ENCODE results near the gene RAPH1. TPM values are rescaled to one million over a fixed set of nuclear protein-coding genes. Genes with fewer than 3 reads are reported as not detected.
A peak's percentile ranks its signal among the peaks of the same experiment; 100 is the strongest.

RAPH1 gene
- total and polyA plus RNA-seq, 9 of the 15 experiments (the other 6 are each of a cell fraction or from before 2014, with no cell fraction given), result 0.07 to 0.71 (median 0.27) TPM

DNA sequence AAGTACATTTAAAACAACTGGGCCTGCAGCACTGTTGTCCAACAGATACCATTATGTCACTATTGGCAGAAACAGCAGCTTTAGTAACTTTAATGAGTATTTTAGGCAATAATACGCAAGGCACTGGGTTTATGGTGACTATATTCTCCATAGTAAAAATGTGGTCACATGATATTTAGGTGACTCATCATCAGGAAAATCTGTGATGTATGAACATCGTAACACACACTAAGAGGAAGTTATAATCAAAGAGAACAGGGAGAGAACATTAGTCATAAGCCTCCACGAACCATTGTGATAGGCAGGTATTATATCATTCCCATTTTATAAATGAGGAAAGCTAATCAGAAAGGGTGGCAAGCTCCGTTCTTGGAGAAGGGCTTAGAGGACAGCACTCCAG, 36.9 kb downstream of the RAPH1 start (continued):
- TF ChIP-seq, protein P1, sequence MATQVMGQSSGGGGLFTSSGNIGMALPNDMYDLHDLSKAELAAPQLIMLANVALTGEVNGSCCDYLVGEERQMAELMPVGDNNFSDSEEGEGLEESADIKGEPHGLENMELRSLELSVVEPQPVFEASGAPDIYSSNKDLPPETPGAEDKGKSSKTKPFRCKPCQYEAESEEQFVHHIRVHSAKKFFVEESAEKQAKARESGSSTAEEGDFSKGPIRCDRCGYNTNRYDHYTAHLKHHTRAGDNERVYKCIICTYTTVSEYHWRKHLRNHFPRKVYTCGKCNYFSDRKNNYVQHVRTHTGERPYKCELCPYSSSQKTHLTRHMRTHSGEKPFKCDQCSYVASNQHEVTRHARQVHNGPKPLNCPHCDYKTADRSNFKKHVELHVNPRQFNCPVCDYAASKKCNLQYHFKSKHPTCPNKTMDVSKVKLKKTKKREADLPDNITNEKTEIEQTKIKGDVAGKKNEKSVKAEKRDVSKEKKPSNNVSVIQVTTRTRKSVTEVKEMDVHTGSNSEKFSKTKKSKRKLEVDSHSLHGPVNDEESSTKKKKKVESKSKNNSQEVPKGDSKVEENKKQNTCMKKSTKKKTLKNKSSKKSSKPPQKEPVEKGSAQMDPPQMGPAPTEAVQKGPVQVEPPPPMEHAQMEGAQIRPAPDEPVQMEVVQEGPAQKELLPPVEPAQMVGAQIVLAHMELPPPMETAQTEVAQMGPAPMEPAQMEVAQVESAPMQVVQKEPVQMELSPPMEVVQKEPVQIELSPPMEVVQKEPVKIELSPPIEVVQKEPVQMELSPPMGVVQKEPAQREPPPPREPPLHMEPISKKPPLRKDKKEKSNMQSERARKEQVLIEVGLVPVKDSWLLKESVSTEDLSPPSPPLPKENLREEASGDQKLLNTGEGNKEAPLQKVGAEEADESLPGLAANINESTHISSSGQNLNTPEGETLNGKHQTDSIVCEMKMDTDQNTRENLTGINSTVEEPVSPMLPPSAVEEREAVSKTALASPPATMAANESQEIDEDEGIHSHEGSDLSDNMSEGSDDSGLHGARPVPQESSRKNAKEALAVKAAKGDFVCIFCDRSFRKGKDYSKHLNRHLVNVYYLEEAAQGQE (IDR thresholded peaks at IDR 0.05; ENCODE audit: borderline replicate concordance), result no peak
- TF ChIP-seq, protein P1 (CRISPR knock-in tag; IDR thresholded peaks at IDR 0.05; ENCODE audit: low read depth), result no peak
- TF ChIP-seq, protein P2, sequence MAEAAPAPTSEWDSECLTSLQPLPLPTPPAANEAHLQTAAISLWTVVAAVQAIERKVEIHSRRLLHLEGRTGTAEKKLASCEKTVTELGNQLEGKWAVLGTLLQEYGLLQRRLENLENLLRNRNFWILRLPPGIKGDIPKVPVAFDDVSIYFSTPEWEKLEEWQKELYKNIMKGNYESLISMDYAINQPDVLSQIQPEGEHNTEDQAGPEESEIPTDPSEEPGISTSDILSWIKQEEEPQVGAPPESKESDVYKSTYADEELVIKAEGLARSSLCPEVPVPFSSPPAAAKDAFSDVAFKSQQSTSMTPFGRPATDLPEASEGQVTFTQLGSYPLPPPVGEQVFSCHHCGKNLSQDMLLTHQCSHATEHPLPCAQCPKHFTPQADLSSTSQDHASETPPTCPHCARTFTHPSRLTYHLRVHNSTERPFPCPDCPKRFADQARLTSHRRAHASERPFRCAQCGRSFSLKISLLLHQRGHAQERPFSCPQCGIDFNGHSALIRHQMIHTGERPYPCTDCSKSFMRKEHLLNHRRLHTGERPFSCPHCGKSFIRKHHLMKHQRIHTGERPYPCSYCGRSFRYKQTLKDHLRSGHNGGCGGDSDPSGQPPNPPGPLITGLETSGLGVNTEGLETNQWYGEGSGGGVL (CRISPR knock-in tag; IDR thresholded peaks at IDR 0.05), result no peak
- TF ChIP-seq, protein P3, sequence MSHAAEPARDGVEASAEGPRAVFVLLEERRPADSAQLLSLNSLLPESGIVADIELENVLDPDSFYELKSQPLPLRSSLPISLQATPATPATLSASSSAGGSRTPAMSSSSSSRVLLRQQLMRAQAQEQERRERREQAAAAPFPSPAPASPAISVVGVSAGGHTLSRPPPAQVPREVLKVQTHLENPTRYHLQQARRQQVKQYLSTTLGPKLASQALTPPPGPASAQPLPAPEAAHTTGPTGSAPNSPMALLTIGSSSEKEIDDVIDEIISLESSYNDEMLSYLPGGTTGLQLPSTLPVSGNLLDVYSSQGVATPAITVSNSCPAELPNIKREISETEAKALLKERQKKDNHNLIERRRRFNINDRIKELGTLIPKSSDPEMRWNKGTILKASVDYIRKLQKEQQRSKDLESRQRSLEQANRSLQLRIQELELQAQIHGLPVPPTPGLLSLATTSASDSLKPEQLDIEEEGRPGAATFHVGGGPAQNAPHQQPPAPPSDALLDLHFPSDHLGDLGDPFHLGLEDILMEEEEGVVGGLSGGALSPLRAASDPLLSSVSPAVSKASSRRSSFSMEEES (CRISPR knock-in tag; IDR thresholded peaks at IDR 0.05), result peak; percentile 59; the same call in 1 of the 2 replicates
- no peak for TF ChIP-seq ATF1 (CRISPR knock-in tag; IDR thresholded peaks at IDR 0.05)
- peak; percentile 45; the same call in 1 of the 2 replicates for TF ChIP-seq ATF1 (tag; IDR thresholded peaks at IDR 0.05)
- TF ChIP-seq FOSL1 (tag; conservative IDR thresholded peaks at IDR 0.05), result peak; percentile 71
- TF ChIP-seq ZNF224 (CRISPR knock-in tag; IDR thresholded peaks at IDR 0.05), result no peak

Data from K562 (cell line).